Type B pancreatic cell (in vitro differentiated cells): ENCODE measurements around the gene C7orf57. TPM values are rescaled to one million over a fixed set of nuclear protein-coding genes. Genes with fewer than 3 reads are reported as not detected.

Experiments used
- DNase-seq: peaks from one replicate; pipeline ENCODE4 v3.0.0; 2021; ENCODE audit warnings: mixed read lengths; ENCODE audit not compliant: unreplicated experiment; ENCODE audit errors: extremely low spot score
- H3K27ac Mint-ChIP-seq: 2 replicates; pipeline ENCODE4 v1.8.0; 2021; ENCODE audit warnings: mild to moderate bottlenecking, mixed read lengths
- H3K27me3 Mint-ChIP-seq: 2 replicates; pipeline ENCODE4 v1.8.0; 2021; ENCODE audit warnings: mixed read lengths
- H3K36me3 Mint-ChIP-seq: 2 replicates; pipeline ENCODE4 v1.8.0; 2021; ENCODE audit warnings: mixed read lengths
- H3K4me1 Mint-ChIP-seq: one replicate; pipeline ENCODE4 v1.8.0; 2021; ENCODE audit warnings: mixed read lengths; ENCODE audit not compliant: unreplicated experiment
- H3K4me3 Mint-ChIP-seq: 2 replicates; pipeline ENCODE4 v1.8.0; 2021; ENCODE audit warnings: mild to moderate bottlenecking, mixed read lengths
- H3K9me3 Mint-ChIP-seq: 2 replicates; pipeline ENCODE4 v1.8.0; 2021; ENCODE audit warnings: mixed read lengths
- total RNA-seq: library from RNA; stranded (reverse); gene quantifications from 2 replicates; pipeline ENCODE4 v1.2.1, GENCODE V29; 2021; ENCODE audit warnings: low replicate concordance
- TF ChIP-seq, protein P1 (sequence below): fragments of 200-600 bp; sonication (generic); conservative IDR thresholded peaks from 2 replicates; pipeline ENCODE4 v1.5.0; 2021; ENCODE audit warnings: antibody characterized with exemption, mild to moderate bottlenecking

Gene C7orf57
- total RNA-seq, 1 donor from 2014 or later: 1.5 TPM

DNA sequence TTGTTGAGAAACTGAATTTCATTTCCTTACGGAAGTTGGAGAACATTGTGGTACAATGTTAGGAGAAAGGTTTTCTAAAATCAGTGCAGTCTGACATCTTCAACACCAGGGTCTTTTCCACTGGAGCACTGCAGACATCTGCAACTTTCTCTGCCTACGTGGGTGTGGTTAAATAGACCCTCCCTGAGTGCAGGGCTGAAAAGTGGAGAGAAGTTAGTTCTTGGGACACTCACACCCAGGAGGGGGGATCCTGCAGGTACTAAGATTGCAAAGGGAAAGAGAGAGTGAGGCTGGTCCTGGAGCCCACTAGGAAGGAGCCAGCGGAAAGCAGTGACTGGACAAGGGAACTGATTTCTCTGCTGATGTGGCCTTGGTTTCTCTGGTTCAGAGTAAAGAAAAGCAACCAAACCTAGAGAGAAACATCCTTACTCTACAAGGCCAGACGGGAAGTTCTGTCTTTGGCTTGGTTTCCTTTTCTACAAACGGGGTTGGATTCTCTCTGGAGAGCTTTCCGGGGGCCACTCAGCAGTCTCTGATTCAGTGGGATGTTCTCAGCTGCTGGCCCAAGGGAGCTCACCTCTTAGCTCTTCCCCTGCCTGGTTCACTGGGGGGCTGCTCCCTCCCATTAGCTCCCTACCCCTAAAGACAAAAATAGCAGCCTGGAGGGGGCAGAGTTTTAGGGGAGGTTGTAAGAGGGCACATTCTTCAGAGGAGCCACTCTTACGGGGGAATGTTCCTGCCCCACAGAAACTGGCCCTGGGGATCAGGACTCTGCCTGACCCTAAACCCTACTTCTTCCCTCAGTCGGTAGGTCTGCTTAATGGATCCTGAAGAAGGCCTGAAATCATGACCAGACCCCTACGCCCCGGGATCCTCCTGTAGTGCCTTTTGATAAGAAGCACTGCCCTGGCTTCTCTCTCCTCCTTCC is 56.4 kb downstream of the C7orf57 start:
- peaks cover 9% of the 10 kb centered on the region for H3K4me1 Mint-ChIP-seq
- H3K36me3 Mint-ChIP-seq: peaks cover 6% of the 10 kb centered on the region
- H3K4me3 Mint-ChIP-seq: peak overlapping the region; percentile 58
- TF ChIP-seq, protein P1, sequence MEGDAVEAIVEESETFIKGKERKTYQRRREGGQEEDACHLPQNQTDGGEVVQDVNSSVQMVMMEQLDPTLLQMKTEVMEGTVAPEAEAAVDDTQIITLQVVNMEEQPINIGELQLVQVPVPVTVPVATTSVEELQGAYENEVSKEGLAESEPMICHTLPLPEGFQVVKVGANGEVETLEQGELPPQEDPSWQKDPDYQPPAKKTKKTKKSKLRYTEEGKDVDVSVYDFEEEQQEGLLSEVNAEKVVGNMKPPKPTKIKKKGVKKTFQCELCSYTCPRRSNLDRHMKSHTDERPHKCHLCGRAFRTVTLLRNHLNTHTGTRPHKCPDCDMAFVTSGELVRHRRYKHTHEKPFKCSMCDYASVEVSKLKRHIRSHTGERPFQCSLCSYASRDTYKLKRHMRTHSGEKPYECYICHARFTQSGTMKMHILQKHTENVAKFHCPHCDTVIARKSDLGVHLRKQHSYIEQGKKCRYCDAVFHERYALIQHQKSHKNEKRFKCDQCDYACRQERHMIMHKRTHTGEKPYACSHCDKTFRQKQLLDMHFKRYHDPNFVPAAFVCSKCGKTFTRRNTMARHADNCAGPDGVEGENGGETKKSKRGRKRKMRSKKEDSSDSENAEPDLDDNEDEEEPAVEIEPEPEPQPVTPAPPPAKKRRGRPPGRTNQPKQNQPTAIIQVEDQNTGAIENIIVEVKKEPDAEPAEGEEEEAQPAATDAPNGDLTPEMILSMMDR: no peak
- peaks cover 24% of the 10 kb centered on the region for H3K27me3 Mint-ChIP-seq
- H3K9me3 Mint-ChIP-seq: no peaks in the 10 kb centered on the region
- DNase-seq: no peak
- H3K27ac Mint-ChIP-seq: no peak overlapping the region

DNA sequence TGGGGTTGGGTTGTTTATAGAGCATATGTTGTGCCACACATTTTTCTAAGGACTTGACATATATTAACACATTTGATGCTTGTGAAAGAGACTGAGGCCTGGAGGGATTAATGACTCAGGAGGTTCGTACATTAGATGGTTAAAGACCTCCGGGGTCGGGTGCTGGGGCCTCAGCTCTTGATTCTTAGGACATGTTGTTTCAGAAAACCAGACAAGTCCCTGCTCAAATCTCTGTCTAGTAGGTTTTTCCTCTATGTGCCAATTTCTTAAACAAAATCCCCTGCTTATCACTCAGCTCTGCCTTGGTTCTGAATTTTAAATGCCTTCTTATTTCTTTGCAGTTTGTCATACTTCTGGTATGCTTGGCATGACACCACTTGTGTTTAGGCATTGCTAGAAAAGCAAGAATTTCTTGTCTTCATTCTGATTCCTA is 59.5 kb downstream of the C7orf57 start:
- no peak for DNase-seq
- TF ChIP-seq, protein P1: no peak
- Mint-ChIP-seq H3K4me3 (peak overlapping the region; percentile 64), H3K36me3 (peaks cover 6% of the 10 kb centered on the region), H3K27me3 (peaks cover 17% of the 10 kb centered on the region), H3K27ac (peak overlapping the region; percentile 94), H3K9me3 (no peaks in the 10 kb centered on the region), H3K4me1 (peaks cover 13% of the 10 kb centered on the region)

DNA sequence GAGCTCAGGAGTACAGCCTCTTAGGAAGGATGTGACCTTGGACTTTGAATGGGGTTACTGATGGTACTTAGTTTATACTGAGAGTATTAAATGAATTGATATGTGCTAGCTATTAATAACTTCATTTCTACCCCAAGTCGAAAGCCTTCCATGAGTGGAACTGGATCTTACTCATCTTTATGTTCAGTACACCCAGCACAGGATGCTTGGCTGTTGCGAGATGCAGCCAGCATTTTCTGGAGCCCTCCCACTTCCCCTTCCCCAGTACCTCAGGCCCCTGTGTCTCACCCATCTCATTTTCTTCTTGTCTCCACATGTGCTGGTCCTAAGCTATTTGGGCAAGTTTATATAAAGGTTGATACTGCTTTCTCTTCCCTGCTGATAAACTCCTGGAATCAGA is 60.9 kb downstream of the C7orf57 start:
- DNase-seq: no peak
- H3K27ac Mint-ChIP-seq: peak overlapping the region; percentile 87
- H3K4me3 Mint-ChIP-seq: no peak overlapping the region
- TF ChIP-seq, protein P1: no peak
- peaks cover 5% of the 10 kb centered on the region for H3K27me3 Mint-ChIP-seq
- H3K9me3 Mint-ChIP-seq: no peaks in the 10 kb centered on the region
- peaks cover 5% of the 10 kb centered on the region for H3K4me1 Mint-ChIP-seq
- H3K36me3 Mint-ChIP-seq: peaks cover 6% of the 10 kb centered on the region

DNA sequence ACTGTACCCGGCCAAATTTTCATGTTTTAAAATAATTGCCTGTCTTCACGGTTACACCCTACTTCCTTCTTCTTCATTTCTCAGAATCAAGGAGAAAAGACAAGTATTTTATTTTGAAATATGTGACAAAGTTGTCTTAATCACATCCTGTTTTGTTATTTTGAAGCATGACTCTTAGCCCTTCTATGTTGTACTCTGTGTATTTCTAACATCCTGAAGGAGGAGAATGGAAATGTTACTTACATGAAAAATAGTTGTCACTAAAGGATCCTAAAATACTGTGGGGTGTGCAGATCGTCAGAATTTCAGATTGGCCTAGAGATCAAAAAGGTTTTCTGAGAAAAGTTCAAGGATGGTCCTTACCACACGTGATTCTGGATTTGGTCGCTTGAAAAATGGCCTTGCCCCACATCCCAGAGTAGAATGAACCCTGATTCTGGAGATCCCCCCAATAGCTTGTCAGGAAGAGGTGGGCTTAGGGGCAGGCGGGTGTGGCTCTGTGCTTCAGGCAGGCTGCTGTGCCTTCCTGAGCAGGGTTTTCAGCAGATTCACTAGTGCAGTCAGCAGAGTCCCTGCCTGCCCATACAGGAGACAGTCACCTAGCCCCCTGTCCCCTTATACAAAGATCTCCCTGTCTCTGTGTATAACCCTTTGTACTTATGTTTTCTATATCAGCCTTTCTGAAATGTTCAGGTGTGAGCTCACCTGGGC is 62.3 kb downstream of the C7orf57 start:
- H3K27me3 Mint-ChIP-seq: no peaks in the 10 kb centered on the region
- H3K36me3 Mint-ChIP-seq: peaks cover 3% of the 10 kb centered on the region
- no peak for DNase-seq
- H3K9me3 Mint-ChIP-seq: no peaks in the 10 kb centered on the region
- H3K27ac Mint-ChIP-seq: peak overlapping the region; percentile 42
- H3K4me3 Mint-ChIP-seq: no peak overlapping the region
- H3K4me1 Mint-ChIP-seq: peaks cover 5% of the 10 kb centered on the region
- TF ChIP-seq, protein P1: no peak

DNA sequence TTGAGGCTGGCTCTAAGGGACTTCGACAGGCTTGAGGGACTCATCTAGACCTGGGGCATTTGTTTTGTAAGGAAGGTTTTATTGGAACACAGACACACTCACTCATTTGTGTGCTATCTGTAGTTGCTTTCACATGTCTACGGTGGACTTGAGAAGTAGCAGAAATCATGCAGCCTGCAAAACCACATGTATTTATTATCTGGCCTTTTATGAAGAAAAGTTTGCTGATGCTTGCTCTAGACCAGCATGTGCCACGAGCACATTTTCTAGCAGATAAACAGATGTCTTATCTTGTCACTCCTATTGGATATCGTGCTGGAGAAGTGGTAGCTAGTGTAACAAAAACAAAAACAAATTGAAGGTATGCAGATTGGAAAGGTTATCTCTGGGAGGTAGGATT is 63.5 kb downstream of the C7orf57 start:
- Mint-ChIP-seq H3K9me3 (no peaks in the 10 kb centered on the region), H3K27ac (no peak overlapping the region), H3K27me3 (no peaks in the 10 kb centered on the region), H3K4me1 (peaks cover 5% of the 10 kb centered on the region), H3K36me3 (peaks cover 3% of the 10 kb centered on the region), H3K4me3 (no peak overlapping the region)
- TF ChIP-seq, protein P1: no peak
- no peak for DNase-seq
